ENCODE data around the gene SAPCD1. TPM values are rescaled to one million over a fixed set of nuclear protein-coding genes. Genes with fewer than 3 reads are reported as not detected.

The SAPCD1 gene
- polyA plus RNA-seq, 3 donors, result 0.51 to 1.4 TPM; not detected in 1

DNA sequence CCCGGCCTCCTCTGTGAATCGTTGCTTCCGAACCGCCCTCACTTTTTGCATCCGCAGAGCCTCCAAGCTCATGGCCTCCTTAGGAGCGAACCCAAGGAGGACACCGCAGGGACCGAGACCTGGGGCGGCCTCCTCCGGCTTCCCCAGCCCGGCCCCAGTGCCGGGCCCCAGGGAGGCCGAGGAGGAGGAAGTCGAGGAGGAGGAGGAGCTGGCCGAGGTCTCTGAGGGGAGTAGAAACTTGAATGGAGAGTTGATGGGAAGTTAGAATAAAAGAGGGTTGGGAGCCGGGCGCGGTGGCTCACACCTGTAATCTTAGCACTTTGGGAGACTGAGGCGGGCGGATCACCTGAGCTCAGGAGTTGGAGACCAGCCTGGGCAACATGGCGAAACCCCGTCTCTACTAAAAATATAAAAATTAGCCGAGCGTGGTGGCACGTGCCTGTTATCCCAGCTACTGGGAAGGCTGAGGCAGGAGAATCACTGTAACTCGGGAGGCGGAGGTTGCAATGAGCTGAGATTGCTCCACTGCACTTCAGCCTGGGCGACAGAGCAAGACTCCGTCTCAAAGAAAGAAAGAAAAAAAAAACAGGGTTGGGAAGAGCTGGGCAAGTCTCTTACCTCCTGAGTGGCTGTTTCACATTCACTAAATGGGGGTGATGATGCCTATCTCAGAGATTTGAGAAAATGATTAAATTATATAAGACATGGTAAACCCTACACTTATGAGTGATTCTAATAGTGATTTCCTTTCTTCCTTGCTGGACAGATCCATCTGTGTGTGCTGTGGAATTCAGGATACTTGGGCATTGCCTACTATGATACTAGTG is 21.8 kb upstream of the SAPCD1 start:
- 11 to 21% (median 13%) methylated on average over 29 of the region's 29 CpGs for WGBS, 3 donors
- no peak overlapping the region for H3K27ac ChIP-seq (ENCODE audit: low read depth, low read length)

DNA sequence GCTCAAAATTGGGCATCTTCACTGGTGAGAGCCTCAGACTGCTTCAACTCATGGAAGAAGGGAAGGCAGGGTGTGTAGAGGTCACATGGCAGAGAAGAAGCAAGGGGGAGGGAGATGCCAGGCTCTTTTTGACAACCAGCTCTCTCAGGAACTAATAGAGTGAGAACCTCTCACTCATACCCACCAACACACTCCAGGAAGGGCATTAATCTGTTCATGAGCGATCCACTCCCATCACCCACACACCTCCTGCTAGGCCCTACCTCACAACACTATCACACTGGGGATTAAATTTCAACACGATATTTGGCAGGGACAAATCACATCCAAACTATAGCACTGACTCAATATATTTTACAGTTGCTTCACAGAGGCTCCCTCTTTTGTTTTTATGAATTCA is 20.6 kb upstream of the SAPCD1 start:
- WGBS, 3 donors, result 65 to 85% (median 68%) methylated on average over 2 of the region's 2 CpGs

DNA sequence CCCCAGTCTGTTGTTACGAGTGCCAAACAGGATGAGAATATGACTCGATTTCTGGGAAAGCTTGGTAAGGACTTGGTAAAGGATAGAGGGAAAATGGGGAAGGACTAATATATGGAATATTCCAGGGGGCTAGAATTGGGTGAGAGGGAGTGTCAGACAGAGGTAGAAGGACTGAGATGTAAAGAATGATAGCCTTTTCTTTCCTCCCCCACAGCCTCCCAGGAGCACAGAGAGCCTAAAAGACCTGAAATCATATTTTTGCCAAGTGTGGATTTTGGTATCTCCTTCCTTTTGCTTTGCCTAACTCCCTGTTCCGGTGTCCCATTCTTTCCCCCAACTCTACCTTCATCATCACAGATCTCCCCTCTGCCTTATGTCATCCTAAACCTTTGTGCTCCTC is 19.6 kb upstream of the SAPCD1 start:
- no peak overlapping the region for H3K27ac ChIP-seq (ENCODE audit: low read depth, low read length)
- 83 to 94% (median 83%) methylated on average over 3 of the region's 3 CpGs for WGBS, 3 donors

More for the DNA sequence above, 20.6 kb upstream of the SAPCD1 start:
- H3K27ac ChIP-seq (ENCODE audit: low read depth, low read length), result no peak overlapping the region

DNA sequence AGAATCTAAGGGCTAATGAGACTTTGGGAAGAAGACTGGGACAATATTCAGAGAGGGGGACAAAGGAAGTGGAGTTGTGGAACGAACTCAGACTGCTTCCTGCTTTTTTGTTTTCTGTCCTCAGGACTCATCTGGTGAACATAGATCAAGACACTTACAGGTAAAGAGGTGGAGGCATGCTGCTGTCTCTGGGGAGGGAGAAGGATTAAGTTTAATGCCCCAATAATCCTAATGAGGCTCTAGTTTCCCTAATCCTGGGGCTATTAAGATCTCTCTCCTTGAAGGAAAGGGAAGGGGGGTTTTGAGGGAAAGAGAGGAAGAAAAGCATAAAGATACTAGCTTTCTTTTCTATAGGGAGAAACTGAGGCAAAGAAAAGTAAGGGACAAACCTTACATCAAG is 18.0 kb upstream of the SAPCD1 start:
- H3K27ac ChIP-seq (ENCODE audit: low read depth, low read length), result no peak overlapping the region
- WGBS, 3 donors, result 29 to 79% (median 66%) methylated on average over 1 of the region's 1 CpG

DNA sequence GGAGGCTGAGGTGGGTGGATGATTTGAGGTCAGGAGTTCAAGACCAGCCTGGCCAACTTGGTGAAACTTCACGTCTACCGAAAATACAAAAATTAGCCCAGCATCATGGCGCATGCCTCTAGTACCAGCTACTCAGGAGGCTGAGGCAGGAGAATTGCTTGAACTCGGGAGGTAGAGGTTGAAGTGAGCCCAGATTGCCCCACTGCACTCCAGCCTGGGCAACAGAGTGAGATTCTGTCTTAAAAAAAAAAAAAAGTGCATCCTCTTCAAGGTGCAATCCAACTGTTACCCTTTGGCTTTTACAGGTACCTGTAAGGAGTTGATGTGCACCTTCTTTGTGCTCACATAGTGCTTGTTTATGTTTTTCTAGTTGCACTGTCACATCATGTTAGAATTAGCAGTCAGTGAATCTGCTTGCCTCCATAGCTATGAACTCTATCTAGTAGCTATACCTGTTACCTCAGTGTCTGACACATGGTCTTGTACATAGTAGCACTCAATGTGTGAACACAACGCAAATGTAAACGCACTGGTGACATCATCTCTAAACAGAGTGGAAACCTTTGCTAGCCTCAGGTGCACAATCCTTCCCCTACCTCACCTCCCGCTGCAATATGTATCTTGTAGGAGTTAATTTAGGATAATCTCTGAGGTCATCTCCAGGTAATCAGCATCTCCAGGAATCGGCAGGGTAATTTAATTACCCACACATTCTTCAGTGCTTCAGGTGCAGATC is 13.0 kb upstream of the SAPCD1 start:
- no peak overlapping the region for H3K27ac ChIP-seq (ENCODE audit: low read depth, low read length)
- WGBS, 3 donors, result 85 to 95% (median 91%) methylated on average over 8 of the region's 8 CpGs

DNA sequence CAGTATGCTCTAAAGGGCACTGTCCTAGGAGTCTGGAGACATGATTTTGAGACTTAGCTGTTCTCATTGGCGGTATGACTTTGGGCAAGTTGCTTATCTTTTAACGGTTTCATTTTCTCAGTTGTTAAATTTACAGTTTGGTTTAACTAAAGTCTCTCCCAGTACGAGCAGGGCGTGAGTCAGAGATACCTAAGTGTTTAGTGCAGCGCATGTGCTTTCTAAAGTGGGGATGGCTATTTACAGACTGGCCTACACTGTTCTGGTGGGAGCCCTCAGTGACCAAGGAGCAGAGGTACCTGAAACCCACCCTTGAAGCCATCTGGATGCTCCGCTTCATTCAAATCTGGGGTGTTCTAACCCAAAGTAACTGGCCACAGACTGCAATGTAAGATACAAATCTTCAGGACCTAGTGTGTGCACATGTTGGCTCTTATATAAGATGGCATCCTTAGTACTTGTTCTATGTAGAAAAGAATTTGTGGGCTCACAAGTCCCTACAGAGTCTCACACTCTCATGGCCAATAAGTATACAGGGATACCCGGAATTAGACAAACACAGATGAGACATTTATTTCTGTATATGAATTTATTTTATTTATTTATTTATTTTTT is 11.9 kb upstream of the SAPCD1 start:
- WGBS, 3 donors, result 85 to 95% (median 88%) methylated on average over 7 of the region's 7 CpGs
- H3K27ac ChIP-seq (ENCODE audit: low read depth, low read length), result no peak overlapping the region

DNA sequence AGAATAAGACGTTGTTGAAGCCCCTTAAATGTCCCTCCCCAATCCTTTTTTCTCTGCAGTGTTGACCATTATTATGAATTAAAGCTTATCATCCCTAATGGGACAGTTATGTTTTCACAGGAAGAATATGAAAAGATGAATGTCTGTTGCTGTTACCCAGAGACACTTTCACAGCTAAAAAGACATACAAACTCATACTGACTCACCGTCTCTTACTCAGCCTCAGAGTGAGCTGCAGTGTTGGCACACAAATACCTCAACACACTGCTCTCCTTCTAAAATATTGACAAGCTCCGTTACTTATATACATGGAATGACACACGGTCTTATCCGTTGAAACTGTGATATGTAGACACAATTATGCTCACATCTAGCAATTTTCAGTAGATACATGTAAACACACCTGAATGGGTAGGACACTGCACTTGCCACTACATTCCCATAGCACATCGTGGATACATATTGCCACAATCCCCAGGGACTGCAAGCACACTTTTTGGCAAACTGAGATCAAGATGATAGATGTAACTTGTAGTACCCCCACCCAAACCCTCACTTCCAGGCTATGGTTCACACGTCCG is 9.6 kb upstream of the SAPCD1 start:
- H3K27ac ChIP-seq (ENCODE audit: low read depth, low read length), result no peak overlapping the region
- 65 to 76% (median 73%) methylated on average over 8 of the region's 8 CpGs for WGBS, 3 donors

DNA sequence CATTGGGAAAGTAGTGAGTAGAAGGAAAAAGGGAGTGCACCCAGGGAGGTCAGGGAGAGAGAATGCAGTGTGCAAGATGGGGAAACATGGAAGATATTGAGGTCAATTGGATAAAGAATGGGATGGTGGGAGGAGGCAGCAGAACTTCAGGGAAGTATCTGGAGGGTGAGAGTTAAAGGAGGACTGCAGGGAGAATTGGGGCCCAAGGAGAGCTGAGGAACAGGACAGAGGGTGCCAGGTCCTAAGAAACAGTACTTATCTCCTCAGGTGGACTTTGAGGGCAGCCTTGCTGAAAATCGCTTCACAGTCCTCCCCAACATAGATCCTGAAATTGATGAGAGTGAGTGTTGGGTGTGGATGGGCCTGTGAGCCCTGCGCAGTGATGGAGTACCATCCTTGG is 4.2 kb upstream of the SAPCD1 start:
- 90 to 97% (median 95%) methylated on average over 2 of the region's 2 CpGs for WGBS, 3 donors
- no peak overlapping the region for H3K27ac ChIP-seq (ENCODE audit: low read depth, low read length)

DNA sequence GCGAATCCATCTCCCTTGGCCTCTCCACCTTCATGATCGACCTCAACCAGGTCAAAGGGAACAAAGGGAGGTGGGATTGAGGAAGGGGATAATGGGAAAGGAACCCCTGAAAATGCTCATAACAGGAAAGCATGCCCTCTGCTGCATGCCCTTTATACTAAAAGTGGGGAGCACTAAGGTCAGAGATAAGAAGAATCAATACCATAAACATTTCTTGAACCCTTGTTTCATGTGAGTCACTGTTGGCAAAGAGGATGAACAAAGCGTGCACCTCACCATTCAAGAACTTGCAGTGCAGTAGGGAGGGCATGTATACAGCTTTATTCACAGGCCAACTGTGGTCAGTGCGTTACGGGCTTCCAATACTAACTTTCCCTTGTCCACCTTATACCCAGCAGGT is 1.7 kb upstream of the SAPCD1 start:
- no peak overlapping the region for H3K27ac ChIP-seq (ENCODE audit: low read depth, low read length)
- WGBS, 3 donors, result 85 to 95% (median 93%) methylated on average over 5 of the region's 5 CpGs

DNA sequence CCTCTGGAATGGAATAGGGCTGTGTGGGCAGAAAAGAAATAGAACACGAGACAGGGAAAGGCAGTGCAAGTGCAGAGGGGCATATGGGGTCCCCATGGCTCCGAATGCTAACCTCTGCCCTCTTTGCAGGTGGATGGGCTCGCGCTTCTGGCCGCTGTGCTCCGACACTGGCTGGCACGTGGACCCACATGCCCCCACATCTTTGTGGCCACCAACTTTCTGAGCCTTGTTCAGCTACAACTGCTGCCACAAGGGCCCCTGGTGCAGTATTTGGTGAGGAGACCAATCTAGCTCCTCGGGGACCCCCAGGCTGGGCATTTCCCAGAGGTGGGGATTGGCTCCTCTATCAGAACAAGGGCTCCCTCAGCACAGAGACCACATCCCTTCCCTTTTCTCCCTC is 1.1 kb upstream of the SAPCD1 start:
- no peak overlapping the region for H3K27ac ChIP-seq (ENCODE audit: low read depth, low read length)
- 97 to 99% (median 97%) methylated on average over 8 of the region's 8 CpGs for WGBS, 3 donors

DNA sequence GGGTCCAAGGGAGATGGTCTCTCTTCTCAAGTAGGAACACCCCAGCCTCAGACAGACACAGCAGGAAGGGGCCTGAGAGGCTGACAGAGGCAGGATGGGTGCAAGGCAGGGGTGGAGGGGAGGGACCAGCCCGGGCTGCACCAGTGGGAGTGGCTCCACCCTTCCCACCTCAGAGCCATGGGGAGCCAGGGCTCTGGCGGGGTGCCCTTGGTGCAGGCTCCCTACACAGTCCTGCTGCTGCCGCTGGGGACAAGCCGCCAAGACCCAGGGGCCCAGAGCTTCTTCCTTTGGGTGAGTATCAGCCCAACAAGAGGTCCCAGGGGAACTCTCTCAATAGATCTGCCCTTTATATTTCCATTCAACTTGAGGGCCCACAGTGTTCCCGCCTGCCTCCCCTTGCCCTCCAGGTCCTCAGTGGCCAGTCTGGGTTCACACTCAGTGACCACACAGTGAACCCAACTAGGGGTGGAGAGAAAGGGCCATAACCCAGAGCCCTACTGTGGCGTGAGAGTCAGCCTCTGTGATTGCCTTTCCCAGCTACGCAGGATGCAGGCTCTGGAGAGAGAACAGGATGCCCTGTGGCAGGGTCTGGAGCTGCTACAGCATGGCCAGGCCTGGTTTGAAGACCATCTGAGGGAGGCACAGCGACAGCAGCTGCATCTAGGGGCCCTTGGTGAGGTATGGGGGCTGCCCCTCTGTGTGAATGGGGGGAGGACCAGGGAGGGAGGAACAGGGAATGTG is 592 bp downstream of the SAPCD1 start:
- H3K27ac ChIP-seq (ENCODE audit: low read depth, low read length), result no peak overlapping the region
- 65 to 80% (median 76%) methylated on average over 8 of the region's 8 CpGs for WGBS, 3 donors

DNA sequence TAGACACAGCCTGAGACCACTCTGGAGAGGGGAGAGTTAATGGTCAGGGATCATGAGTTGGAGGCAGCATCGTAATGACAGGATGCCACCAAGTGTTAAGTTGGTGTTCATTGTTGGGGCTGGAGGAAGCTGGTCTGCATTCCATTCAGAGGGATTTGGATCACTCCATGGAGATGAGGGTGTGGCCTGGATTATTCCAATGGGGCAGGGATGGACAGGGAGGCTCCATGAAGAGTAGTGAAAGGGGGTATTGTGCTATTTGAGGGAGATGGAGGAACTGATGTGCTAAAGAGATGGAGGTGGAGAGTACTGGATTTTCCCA is 1.1 kb downstream of the SAPCD1 start:
- H3K27ac ChIP-seq (ENCODE audit: low read depth, low read length), result no peak overlapping the region
- 35 to 39% (median 36%) methylated on average over 1 of the region's 1 CpG for WGBS, 3 donors

DNA sequence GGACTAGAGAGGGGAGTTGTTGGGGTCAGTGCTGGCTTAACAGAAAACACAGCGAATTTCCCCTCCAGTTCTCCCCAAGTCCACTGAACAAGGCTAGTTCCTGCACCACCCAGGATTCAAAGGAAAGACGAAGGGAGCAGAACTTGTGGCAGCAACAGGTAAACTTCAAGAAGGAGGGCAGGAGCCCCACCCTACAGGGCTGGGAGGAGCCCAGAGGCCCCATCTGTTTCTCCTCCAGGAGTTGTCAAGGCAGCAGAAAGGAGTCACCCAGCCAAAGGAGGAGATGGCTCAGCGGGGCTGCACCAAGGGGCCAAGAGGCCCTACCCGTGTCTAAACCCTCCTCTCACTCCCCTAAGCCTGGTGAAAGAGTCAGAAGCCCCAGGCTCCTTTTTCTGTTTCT is 1.7 kb downstream of the SAPCD1 start:
- 78 to 83% (median 83%) methylated on average over 4 of the region's 4 CpGs for WGBS, 3 donors
- H3K27ac ChIP-seq (ENCODE audit: low read depth, low read length), result no peak overlapping the region

DNA sequence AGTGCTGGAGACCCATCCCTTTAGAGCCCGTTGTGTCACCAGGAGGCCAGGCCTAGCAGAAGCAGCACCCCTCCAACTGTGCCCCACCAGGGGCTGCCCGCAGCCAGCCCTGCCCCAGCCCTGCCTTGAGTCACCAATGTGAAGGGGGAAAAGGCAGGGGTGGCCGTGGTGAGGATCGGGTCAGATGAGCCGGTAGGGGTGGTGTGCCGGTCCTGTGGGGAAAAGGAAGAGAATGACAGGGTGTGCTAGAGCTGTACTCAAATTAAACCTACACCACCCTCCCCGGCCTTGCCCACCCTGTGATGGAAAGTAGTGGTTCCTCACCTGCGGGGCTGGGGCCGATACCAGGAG is 3.1 kb downstream of the SAPCD1 start:
- WGBS, 3 donors, result 87 to 91% (median 87%) methylated on average over 9 of the region's 9 CpGs
- H3K27ac ChIP-seq (ENCODE audit: low read depth, low read length), result no peak overlapping the region

DNA sequence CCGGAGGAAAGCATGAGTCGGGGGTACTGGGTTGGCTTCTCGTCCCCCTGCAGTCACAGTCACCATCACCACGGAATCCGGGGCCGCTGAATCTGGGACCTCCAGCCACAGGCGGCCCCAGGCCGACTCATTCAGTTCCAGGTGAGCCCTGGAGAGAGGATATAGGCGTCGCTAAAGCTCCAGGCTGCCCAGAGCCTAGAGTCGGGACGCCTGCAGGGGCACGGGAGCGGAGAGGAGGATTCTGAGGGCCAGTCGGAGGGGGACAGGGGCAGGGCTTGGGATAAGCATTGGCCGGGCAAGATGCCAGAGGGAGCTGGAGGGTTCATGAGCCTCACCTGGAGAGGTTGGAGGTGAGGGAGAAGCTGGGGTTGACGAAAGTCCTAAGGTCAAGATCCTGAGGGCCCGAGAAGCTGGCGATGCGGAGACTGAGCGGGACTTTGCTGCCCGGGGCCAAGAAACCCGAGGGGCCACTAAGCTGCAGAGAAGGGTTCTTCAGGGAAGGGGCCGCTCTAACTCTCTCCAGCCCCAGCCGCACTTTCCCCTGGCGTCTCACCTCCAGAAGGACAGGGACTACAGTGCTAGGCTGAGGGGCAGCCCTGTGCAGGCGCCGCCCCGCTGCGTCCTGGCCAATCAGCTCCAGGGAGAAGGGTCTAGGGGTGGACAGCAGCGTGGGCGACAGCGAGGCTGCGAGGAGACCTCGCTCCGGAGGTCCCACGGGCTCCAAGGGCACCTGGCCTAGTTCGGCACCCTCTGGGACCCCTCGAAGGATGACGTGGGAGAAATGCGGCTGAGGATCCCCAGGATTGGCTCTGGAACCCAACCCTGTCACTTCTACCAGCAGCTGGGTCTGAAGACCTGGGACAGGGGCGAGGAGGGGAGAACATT is 3.7 kb downstream of the SAPCD1 start:
- 36 to 62% (median 62%) methylated on average over 42 of the region's 42 CpGs for WGBS, 3 donors
- H3K27ac ChIP-seq (ENCODE audit: low read depth, low read length), result no peak overlapping the region

DNA sequence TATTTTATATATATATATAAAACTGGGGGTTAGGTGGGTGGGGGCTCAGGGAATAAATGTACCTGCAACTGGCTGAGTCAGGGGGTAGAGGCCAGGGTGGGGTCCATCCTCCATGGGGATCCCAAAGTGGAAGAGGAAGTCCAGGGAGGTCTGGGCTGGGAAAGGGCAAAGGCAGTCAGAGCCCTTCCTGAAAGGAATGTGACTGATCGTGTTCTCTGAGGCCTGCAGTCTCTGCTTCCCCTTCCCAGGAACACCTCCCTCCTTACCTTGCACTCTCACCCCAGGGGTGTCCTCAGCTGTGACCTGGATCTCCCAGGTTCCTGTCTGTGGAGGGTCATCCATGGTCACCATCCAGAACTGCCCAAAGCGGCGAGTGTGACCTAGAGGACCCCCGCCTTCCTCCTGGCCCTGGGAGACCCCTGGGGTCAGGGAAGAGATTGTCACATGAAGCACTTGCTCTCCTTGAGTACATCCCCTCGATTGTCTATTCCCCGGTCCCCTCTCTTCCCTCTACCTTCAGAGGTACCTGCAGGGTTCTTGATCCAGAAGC is 4.7 kb downstream of the SAPCD1 start:
- no peak overlapping the region for H3K27ac ChIP-seq (ENCODE audit: low read depth, low read length)
- 75 to 84% (median 80%) methylated on average over 6 of the region's 6 CpGs for WGBS, 3 donors

Data from adipose tissue (tissue), 3 donors.